ENCODE data around the gene PRKCH. TPM values are rescaled to one million over a fixed set of nuclear protein-coding genes. Genes with fewer than 3 reads are reported as not detected.

The PRKCH gene
- total and polyA plus RNA-seq, 10 of the 15 experiments (the other 5 are each of a cell fraction or from before 2014, with no cell fraction given), result 10.7 to 140 (median 33.2) TPM

DNA sequence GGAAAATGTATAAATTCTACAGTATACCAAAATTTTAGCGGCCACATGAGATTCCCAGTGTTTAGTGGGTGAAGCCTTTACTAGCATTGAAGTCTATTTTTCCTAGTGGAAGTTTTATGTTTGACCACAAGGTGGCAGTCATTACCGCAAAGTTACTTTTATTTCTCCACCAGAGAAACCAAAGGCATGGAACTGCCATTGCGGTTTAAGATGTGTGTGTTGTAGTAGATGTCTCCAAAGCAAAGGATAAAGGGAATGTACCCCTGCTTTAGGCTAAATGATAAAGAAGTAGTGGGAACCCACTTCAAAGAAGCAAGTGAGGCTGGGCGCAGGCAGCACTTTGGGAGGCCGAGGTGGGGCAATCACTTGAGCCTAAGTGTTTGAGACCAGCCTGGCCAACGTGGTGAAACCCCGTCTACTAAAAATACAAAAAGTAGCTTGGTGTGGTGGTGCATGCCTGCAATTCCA is 140.5 kb downstream of the PRKCH start (continued):
- TF ChIP-seq ZNF384 (IDR thresholded peaks at IDR 0.05; ENCODE audit: borderline replicate concordance, low read depth, low read length), result no peak
- TF ChIP-seq BRCA1 (IDR thresholded peaks at IDR 0.05; ENCODE audit: low read depth, low read length), result no peak
- no peak for TF ChIP-seq SMARCA5 (IDR thresholded peaks at IDR 0.05)
- TF ChIP-seq MLLT1 (IDR thresholded peaks at IDR 0.05), result peak; percentile 70; the same call in 1 of the 2 replicates
- no peak for TF ChIP-seq YBX1 (IDR thresholded peaks at IDR 0.05)

- RAD21 ChIA-PET (ENCODE audit: unreplicated experiment), result interaction anchor here (1.4 to 3.4 kb wide), 3 partner anchors 166 to 374 kb away, joined by 3 to 22 read pairs (median 7); no protein-coding TSS in a partner anchor
- POLR2A ChIA-PET, result interaction anchor here (0.6 kb wide), 1 partner anchor 107 kb away, joined by 3 read pairs; no protein-coding TSS in a partner anchor
- in situ Hi-C loops (cut with MboI), result loop anchor here (5.0 kb wide), 2 partner anchors 265 to 375 kb away; no protein-coding TSS in a partner anchor
- Histone ChIP-seq H3K36me3 (ENCODE audit: control insufficient read depth in 2 of 2, insufficient read depth in 2 of 2, low read length in 1 of 2) (peaks cover 9 to 33% of the 10 kb centered on the region in 2 experiments; a peak in 3 of 4 replicates), H3K27ac (ENCODE audit: control insufficient read depth, insufficient read depth) (no peak overlapping the region), H3K79me2 (ENCODE audit: control insufficient read depth, insufficient read depth, low read length) (no peaks in the 10 kb centered on the region; the same call in 1 of the 2 replicates), H3K4me1 (ENCODE audit: control insufficient read depth, insufficient read depth, low read length) (no peaks in the 10 kb centered on the region), H3K27me3 (replicated peaks in 1 of 2; ENCODE audit: control insufficient read depth in 2 of 2, insufficient read depth in 2 of 2, low read length in 1 of 2) (no peaks in the 10 kb centered on the region), H3K9me3 (replicated peaks; ENCODE audit: control insufficient read depth, insufficient read depth, low read length) (no peaks in the 10 kb centered on the region; the same call in 2 of the 3 replicates), H3K9ac (ENCODE audit: control insufficient read depth, insufficient read depth, low read length) (no peak overlapping the region), H4K20me1 (ENCODE audit: control insufficient read depth, insufficient read depth) (no peaks in the 10 kb centered on the region), H2AFZ (ENCODE audit: control insufficient read depth, low read depth, low read length) (no peak overlapping the region), H3K4me2 (ENCODE audit: control insufficient read depth, insufficient read depth) (no peak overlapping the region), H3K4me3 (no peak overlapping the region)
- ATAC-seq (no peak), DNase-seq (ENCODE audit: low read depth, low spot score) (no peak), FAIRE-seq (no peak)
- BruUV-seq (replicated peaks), result no TSS peak
- TF ChIP-seq SP1 (IDR thresholded peaks at IDR 0.05; ENCODE audit: low read depth, low read length) (no peak), RELB (IDR thresholded peaks at IDR 0.05; ENCODE audit: low read depth) (no peak), ASH2L (IDR thresholded peaks at IDR 0.05; ENCODE audit: borderline replicate concordance, low read depth) (no peak), CHD4 (IDR thresholded peaks at IDR 0.05) (no peak), FOXM1 (IDR thresholded peaks at IDR 0.05; ENCODE audit: low read depth, low read length) (no peak), SMAD5 (IDR thresholded peaks at IDR 0.05; ENCODE audit: low read depth) (no peak), HDAC2 (IDR thresholded peaks at IDR 0.05) (no peak), CHD2 (IDR thresholded peaks at IDR 0.05; ENCODE audit: borderline replicate concordance, low read depth, low read length) (no peak)
- TF ChIP-seq, protein P1, sequence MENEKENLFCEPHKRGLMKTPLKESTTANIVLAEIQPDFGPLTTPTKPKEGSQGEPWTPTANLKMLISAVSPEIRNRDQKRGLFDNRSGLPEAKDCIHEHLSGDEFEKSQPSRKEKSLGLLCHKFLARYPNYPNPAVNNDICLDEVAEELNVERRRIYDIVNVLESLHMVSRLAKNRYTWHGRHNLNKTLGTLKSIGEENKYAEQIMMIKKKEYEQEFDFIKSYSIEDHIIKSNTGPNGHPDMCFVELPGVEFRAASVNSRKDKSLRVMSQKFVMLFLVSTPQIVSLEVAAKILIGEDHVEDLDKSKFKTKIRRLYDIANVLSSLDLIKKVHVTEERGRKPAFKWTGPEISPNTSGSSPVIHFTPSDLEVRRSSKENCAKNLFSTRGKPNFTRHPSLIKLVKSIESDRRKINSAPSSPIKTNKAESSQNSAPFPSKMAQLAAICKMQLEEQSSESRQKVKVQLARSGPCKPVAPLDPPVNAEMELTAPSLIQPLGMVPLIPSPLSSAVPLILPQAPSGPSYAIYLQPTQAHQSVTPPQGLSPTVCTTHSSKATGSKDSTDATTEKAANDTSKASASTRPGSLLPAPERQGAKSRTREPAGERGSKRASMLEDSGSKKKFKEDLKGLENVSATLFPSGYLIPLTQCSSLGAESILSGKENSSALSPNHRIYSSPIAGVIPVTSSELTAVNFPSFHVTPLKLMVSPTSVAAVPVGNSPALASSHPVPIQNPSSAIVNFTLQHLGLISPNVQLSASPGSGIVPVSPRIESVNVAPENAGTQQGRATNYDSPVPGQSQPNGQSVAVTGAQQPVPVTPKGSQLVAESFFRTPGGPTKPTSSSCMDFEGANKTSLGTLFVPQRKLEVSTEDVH (IDR thresholded peaks at IDR 0.05; ENCODE audit: low read depth, partially characterized antibody), result no peak
- SMC1A ChIA-PET (ENCODE audit: uncharacterized antibody, unreplicated experiment), result interaction anchor here (0.7 to 3.5 kb wide), 5 partner anchors 36 to 375 kb away, joined by 3 to 22 read pairs (median 4); no protein-coding TSS in a partner anchor
- intact Hi-C loops (cut with micrococcal nuclease; ENCODE audit: unreplicated experiment), result loop anchor here (5.0 kb wide), 2 partner anchors 270 to 665 kb away; no protein-coding TSS in a partner anchor
- CTCF ChIA-PET, result interaction anchor here (1.1 to 6.1 kb wide), 6 partner anchors 12 to 664 kb away, joined by 4 to 39 read pairs (median 19); no protein-coding TSS in a partner anchor
- 88% methylated on average over 4 of the region's 4 CpGs for WGBS (ENCODE audit: insufficient coverage, insufficient replicate concordance, low lambda C conversion rate, missing lambda C conversion rate)
These were observed 141.3 kb downstream of the PRKCH start for GRCh38 chr14:61462566-61463193.

All from GM12878 (cell line).